Hematopoietic multipotent progenitor cell treated with erythropoietin and hydrocortisone succinate and interleukin-3 and kit ligand, for 8 days (in vitro differentiated cells): ENCODE measurements around the gene KNCN.

Source experiments
- DNase-seq: peaks from one replicate; pipeline ENCODE4 v3.0.0-alpha.2; 2015

Gene KNCN

GRCh38 chr1:46539972-46540371 is 11.5 kb downstream of the KNCN start:
- DNase-seq, result no peak

DNA sequence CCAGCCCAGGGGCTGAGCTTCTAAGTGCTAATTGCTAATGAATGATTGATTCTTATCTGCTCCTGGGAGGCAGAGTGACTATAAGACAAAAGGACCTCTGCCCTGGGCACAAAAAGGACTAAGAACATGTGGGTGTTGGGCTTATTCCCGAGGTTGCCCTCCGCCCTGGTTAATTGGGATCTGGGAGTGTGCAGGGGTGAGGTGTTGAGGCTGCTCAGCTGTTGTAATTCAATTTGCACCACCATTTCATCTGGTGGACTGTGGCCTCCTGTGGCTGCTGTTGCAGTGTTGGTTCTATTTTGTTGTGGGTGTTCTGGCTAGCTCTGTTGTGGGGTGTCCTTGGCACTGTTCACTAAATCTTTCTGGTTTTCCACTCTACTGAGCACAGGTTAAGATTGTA is 13.3 kb downstream of the KNCN start:
- no peak for DNase-seq

GRCh38 chr1:46537651-46538050 is 13.8 kb downstream of the KNCN start:
- DNase-seq, result no peak

- no peak for DNase-seq
These were observed 14.9 kb downstream of the KNCN start for GRCh38 chr1:46536527-46536926.

GRCh38 chr1:46535063-46535462 is 16.4 kb downstream of the KNCN start:
- DNase-seq, result peak; percentile 57

- peak; percentile 16 for DNase-seq
These were observed 18.1 kb downstream of the KNCN start for GRCh38 chr1:46533179-46533864.

- DNase-seq, result peak; percentile 50
These were observed 18.8 kb downstream of the KNCN start for GRCh38 chr1:46532498-46533178.

DNA sequence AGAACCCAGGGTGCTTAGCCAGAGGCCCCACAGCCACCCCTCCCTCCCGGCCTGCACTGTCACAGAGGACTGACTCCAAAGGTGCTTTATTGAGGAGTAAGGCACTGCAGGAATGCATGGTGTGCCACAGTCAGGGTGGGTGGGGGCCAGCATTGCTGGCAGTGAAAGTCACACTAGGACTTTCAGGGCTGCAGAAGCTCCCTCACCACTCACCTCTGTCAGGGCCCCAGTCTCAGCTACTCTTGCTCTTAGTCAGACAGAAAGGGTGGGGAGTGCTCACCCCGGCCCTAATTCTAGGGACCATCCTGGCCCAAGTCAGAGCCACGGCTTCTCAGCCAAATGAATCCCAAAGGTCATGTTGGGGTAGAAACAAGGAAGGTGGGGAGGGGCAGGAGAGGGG is 19.4 kb downstream of the KNCN start:
- no peak for DNase-seq

- no peak for DNase-seq
These were observed 20.5 kb downstream of the KNCN start for GRCh38 chr1:46530791-46531409.

GRCh38 chr1:46530311-46530710 is 21.1 kb downstream of the KNCN start:
- no peak for DNase-seq

- DNase-seq, result no peak
These were observed 22.3 kb downstream of the KNCN start for GRCh38 chr1:46529031-46529630.

GRCh38 chr1:46528297-46528955 is 23.0 kb downstream of the KNCN start:
- peak; percentile 19 for DNase-seq

DNA sequence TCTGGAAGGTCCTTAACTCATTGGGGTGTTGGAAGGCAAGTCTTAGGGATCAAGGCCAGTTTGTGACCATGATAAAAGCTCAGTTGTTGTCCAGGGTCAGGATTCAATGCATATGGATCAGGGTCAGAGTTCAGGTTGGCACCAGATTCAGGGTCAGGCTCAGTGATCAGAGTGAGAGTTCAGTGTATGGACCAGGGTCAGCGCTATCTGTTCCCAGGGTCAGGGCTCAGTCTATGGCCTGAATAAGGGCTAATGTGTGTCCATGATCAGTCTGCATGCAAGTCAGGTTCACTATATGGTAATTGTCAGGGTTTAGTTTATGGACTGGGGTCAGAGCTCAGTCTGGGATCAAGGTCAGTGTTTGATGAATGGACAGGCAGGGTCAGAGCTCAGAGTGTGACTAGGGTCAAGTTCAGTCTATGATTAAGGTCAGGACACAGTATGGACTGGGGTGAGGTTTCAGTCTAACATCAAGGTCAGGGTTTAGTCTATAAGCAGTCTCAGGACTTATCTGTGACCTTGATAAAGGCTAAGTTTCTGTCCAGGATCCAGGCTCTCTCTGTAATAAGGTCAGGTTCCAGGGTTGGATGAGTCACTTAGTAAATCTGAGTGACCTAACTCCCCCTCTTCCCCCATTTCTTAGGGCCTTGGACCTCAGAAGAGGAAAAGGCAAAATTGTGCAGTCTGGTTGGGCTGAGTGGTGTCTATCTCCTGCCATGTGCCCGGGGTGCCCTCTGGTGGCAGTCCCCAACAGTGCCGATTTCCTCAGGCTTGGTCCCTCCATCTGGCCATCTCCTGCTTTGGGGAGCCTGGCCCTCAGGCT is 23.8 kb downstream of the KNCN start:
- peak; percentile 82 for DNase-seq

- DNase-seq, result no peak
These were observed 24.7 kb downstream of the KNCN start for GRCh38 chr1:46526691-46527291.

- DNase-seq, result no peak
These were observed 25.3 kb downstream of the KNCN start for GRCh38 chr1:46526013-46526690.

DNA sequence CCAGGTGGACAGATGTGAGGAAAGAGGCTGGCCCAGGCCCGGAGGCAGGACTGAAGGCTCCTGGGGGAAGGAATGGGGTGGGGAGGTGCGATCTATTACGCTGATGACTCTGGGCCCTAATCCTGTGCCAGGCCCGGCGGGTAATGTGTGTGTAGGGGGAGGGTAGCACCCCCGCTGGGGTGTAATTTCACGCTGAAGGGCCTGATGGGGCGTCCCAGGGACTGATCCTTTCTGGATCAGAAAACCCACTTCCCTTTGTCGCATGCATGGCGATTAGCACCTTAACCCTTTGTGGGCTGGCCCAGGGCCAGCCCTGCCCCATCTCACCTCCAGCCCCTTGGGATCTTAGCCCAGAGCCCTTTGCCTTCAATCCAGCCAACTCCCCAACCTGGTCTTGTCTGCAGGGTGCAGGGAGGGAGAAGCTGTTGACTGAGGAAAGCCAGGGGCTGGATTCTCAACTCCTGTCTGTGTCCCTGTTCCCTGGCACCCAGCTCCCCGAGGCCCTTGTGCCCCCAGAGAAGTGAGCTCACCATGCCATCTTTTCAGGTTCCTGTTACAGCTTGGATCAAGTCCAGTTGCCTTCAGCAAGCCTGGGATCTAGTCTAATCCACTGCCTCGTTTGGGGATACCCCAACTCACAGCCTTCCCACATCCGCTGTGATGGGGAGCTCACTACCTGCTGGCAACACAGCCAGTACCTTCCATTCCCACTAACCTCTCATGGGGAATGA is 26.0 kb downstream of the KNCN start:
- peak; percentile 17 for DNase-seq

GRCh38 chr1:46524843-46525242 is 26.6 kb downstream of the KNCN start:
- no peak for DNase-seq

GRCh38 chr1:46523496-46524353 is 27.7 kb downstream of the KNCN start:
- peak; percentile 72 for DNase-seq

- DNase-seq, result no peak
These were observed 28.5 kb downstream of the KNCN start for GRCh38 chr1:46522969-46523320.
